AG04450 (cell line): ENCODE data around the gene STAMBPL1. TPM values are rescaled to one million over a fixed set of nuclear protein-coding genes. Genes with fewer than 3 reads are reported as not detected.

Experiments used
- CTCF ChIA-PET: fragments of 300-600, 350-600 bp; formaldehyde crosslinking; extraction: SDS; loops from one replicate; lab custom pipeline; 2022; ENCODE audit warnings: antibody characterized with exemption, inconsistent platforms; lab: Charles Lee
- POLR2A ChIA-PET: fragments of 350-600 bp; formaldehyde crosslinking; extraction: SDS; loops from one replicate; lab custom pipeline; 2021; ENCODE audit warnings: antibody characterized with exemption, inconsistent platforms; lab: Yijun Ruan, JAX
- DNase-seq: peaks from one replicate; pipeline ENCODE4 v3.0.0-alpha.2; 2011; ENCODE audit warnings: low read depth, low spot score
- H3K27ac ChIP-seq: one replicate; pipeline ENCODE4 v1.5.1; 2012; ENCODE audit warnings: low read depth, low read length, control low read depth
- H3K27me3 ChIP-seq: one replicate; pipeline ENCODE4 v1.6.0; 2012; ENCODE audit warnings: low read length; ENCODE audit not compliant: control insufficient read depth, insufficient read depth
- H3K4me3 ChIP-seq: 2 replicates; pipeline ENCODE4 v1.5.1; 2011; ENCODE audit warnings: mild to moderate bottlenecking, low read depth, low read length, control low read depth
- H3K9me3 ChIP-seq: 2 replicates; pipeline ENCODE4 v1.5.1; 2012; ENCODE audit warnings: low read length; ENCODE audit not compliant: control insufficient read depth, insufficient read depth
- CTCF ChIP-seq: IDR thresholded peaks from 2 replicates; pipeline ENCODE4 v1.5.1; 2011; ENCODE audit warnings: low read depth, low read length, control low read depth, inconsistent platforms
- polyA plus RNA-seq: library from polyadenylated mRNA; depleted of rRNA; stranded (reverse); fragments of >200 nt; gene quantifications from 2 replicates; pipeline ENCODE4 v1.2.3, GENCODE V29; 2011

STAMBPL1 gene
- polyA plus RNA-seq, 1 experiment, result 50.3 TPM

DNA sequence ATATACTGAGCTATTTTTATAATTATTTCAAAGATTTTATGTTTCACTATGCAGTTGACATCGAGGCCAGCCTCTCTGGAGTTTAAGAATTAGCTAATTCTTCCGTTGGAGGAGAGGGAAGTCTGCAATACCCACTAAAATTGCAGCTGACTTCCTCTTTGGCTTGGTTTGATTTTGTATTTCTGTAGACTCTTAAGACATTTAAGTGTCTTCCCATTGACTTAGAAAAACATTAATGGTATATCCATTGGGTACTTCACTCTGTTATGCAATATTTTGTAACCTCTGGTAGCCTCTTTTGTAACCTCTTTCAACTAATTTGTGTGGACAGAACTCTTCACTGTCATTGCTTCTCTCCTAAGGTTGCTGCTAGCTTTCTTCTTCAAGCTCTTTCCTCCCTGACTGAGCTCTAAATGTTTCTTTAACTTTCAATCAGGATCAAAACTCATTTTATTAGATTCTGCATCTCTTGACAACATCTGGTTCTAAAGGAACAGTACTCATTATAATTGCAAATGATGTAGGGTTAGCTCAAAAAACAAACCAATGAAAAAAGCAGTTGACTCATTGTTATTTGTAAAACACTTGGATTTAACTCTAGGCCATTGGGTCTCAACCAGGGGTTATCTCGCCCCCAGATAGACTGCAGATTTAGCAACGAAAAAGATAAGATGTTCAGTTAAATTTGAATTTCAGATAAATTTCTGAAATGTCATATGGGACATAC lies 26.7 kb upstream of the STAMBPL1 start:
- TF ChIP-seq CTCF, result no peak
- POLR2A ChIA-PET, result no interaction called here
- Histone ChIP-seq H3K27ac (no peak overlapping the region), H3K4me3 (no peak overlapping the region), H3K9me3 (no peaks in the 10 kb centered on the region), H3K27me3 (no peaks in the 10 kb centered on the region)
- DNase-seq, result no peak
- CTCF ChIA-PET, result interaction anchor here (0.9 to 8.4 kb wide), 3 partner anchors 17 to 80 kb away, joined by 3 to 60 read pairs (median 19); no protein-coding TSS in a partner anchor

DNA sequence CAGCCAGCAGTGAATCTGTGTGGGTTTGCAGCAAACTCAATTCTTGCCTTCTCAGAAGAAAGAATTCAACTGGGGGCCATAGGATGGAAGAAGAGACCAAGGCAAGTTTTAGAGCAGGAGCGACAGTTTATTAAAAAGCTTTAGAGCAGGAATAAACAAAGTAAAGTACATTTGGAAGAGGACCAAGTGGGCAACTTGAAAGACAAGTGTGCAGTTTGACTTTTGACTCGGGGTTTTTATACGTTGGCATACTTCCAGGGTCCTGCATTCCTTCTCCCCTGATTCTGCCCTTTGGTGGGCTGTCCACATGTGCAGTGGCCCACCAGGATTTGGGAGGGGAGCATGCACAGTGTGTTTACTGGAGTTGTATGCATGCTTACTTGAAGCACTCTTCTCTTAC lies 25.4 kb upstream of the STAMBPL1 start:
- DNase-seq, result no peak
- POLR2A ChIA-PET, result no interaction called here
- TF ChIP-seq CTCF, result no peak
- Histone ChIP-seq H3K9me3 (no peaks in the 10 kb centered on the region), H3K27ac (no peak overlapping the region), H3K27me3 (no peaks in the 10 kb centered on the region), H3K4me3 (no peak overlapping the region)
- CTCF ChIA-PET, result interaction anchor here (2.1 to 8.4 kb wide), 2 partner anchors 19 to 79 kb away, joined by 19 to 60 read pairs; no protein-coding TSS in a partner anchor

DNA sequence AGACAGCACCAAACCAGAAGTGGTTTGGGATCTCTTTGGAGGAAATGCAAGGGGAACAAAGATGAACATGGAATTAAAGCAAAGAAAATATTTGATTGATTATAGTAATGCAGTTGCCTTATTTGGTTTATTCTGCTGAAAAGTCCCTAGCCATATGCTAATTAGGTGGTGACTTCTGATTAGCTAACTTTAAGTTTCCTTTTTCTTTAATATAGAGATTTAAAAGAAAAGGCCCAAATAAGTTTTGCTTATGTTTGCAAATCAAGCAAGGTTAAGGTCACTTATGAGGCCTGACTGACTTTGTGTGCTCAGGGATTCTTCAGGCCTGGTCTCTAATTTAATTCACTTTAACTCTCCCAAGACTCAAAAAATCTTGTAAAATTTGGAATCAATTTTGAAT lies 22.2 kb upstream of the STAMBPL1 start:
- ChIA-PET CTCF (interaction anchor here (2.2 to 8.4 kb wide), 2 partner anchors 22 to 75 kb away, joined by 14 to 60 read pairs; no protein-coding TSS in a partner anchor), POLR2A (no interaction called here)
- no peaks in the 10 kb centered on the region for H3K9me3 ChIP-seq
- H3K4me3 ChIP-seq, result no peak overlapping the region
- H3K27me3 ChIP-seq, result no peaks in the 10 kb centered on the region
- TF ChIP-seq CTCF, result no peak
- H3K27ac ChIP-seq, result no peak overlapping the region
- DNase-seq, result no peak

DNA sequence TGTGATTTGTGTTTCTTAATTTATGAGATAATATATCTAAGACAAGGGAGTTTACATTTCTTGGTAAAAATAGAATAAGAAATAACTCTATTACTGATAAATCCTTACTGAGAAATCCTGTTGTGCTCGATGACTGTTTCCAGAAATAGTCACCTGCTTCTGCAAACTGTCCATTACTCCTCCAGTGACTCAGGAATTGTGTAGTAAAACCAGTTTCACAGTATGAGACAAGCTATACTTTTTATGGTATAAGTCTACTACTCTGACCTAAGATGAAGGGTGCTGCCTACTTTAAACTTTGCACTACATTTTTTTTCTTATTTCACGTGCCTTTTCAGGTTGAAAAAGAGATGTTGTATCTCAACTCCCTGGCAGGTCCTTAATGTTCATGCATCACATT lies 21.6 kb upstream of the STAMBPL1 start:
- Histone ChIP-seq H3K27me3 (no peaks in the 10 kb centered on the region), H3K4me3 (no peak overlapping the region), H3K27ac (no peak overlapping the region), H3K9me3 (no peaks in the 10 kb centered on the region)
- ChIA-PET CTCF (interaction anchor here (8.4 kb wide), 1 partner anchor 75 kb away, joined by 60 read pairs; no protein-coding TSS in a partner anchor), POLR2A (no interaction called here)
- no peak for DNase-seq
- no peak for TF ChIP-seq CTCF

- CTCF ChIA-PET, result interaction anchor here (1.2 to 2.5 kb wide), 2 partner anchors 25 to 72 kb away, joined by 4 to 7 read pairs; no protein-coding TSS in a partner anchor
- no peaks in the 10 kb centered on the region for H3K27me3 ChIP-seq
- no peak overlapping the region for H3K27ac ChIP-seq
- no peak overlapping the region for H3K4me3 ChIP-seq
- no peak for TF ChIP-seq CTCF
- POLR2A ChIA-PET, result no interaction called here
- no peak for DNase-seq
- no peaks in the 10 kb centered on the region for H3K9me3 ChIP-seq
Observed at GRCh38 chr10:88861036-88861435, 19.0 kb upstream of the STAMBPL1 start.
